ENCODE data around the gene LRIG3. TPM values are rescaled to one million over a fixed set of nuclear protein-coding genes. Genes with fewer than 3 reads are reported as not detected.

Gene LRIG3
- total RNA-seq, 1 experiment from 2014 or later, result 150 TPM

- no peak for DNase-seq
- no peaks in the 10 kb centered on the region for H3K9me3 ChIP-seq (replicated peaks)
Observed at GRCh38 chr12:58832920-58833319, 87.4 kb downstream of the LRIG3 start.

More at GRCh38 chr12:58832920-58833319, 87.4 kb downstream of the LRIG3 start:
- H3K4me3 ChIP-seq, result no peak overlapping the region
- no peak overlapping the region for H3K27ac ChIP-seq
- H3K4me1 ChIP-seq, result 0 out of 2 replicates have a peak, but pooled peaks cover 6% of the 10 kb centered on the region
- H3K27me3 ChIP-seq, result no peaks in the 10 kb centered on the region
- no peaks in the 10 kb centered on the region for H3K36me3 ChIP-seq
